Adrenal gland (tissue), 5 donors: ENCODE measurements around the gene SOX8.
"Not testable (repeated sequence)": the region's sequence is repeated elsewhere in the genome, so short reads cannot be mapped to it uniquely, and the experiment has no call there.

Experiments
- CTCF ChIP-seq, 6 experiments: fragments of 450-650 bp in 4 of 6; fragments of 200-600 bp in 2 of 6; sonication (generic) in 1 of 6; IDR thresholded peaks; 1 replicate in 5 of 6; 2 replicates in 1 of 6; pipeline versions ENCODE4 v1.5.1 to v1.8.0; 2016 to 2021; ENCODE audit warnings: antibody characterized with exemption in 6 of 6, mild to moderate bottlenecking in 2 of 6, moderate library complexity in 1 of 6
- POLR2A ChIP-seq, 2 donors: fragments of 450-650 bp; IDR thresholded peaks; one replicate each; pipeline ENCODE4 v1.6.1; 2017; ENCODE audit warnings: antibody characterized with exemption in 2 of 2, mild to moderate bottlenecking in 2 of 2, moderate library complexity in 1 of 2
- donor health status: DM: no; HTN: no; CAD: no.

GRCh38 chr16:947922-948303 lies 33.7 kb upstream of the SOX8 start:
- TF ChIP-seq CTCF, POLR2A (IDR thresholded peaks at IDR 0.05): not testable (repeated sequence)
